Stimulated activated naive CD8-positive, alpha-beta T cell treated with anti-CD3 and anti-CD28 coated beads, Interleukin-15, Interleukin-2, amounts not matched to agents 100 ng/mL and 50 ng/mL, for 24 hours (primary cell): ENCODE data around the gene POLE3.
"Not testable (repeated sequence)": the region's sequence is repeated elsewhere in the genome, so short reads cannot be mapped to it uniquely, and the experiment has no call there.

Experiments
- H3K27ac Mint-ChIP-seq: one replicate; pipeline ENCODE4 v1.8.0; 2021; ENCODE audit warnings: mild to moderate bottlenecking, mixed read lengths
- H3K27me3 Mint-ChIP-seq: one replicate; pipeline ENCODE4 v1.8.0; 2021; ENCODE audit warnings: mixed read lengths
- H3K36me3 Mint-ChIP-seq: one replicate; pipeline ENCODE4 v1.8.0; 2021; ENCODE audit warnings: low read depth, mixed read lengths
- H3K4me1 Mint-ChIP-seq: one replicate; pipeline ENCODE4 v1.8.0; 2021; ENCODE audit warnings: low read depth, mixed read lengths
- H3K4me3 Mint-ChIP-seq: one replicate; pipeline ENCODE4 v1.8.0; 2021; ENCODE audit warnings: mild to moderate bottlenecking, mixed read lengths
- H3K9me3 Mint-ChIP-seq: one replicate; pipeline ENCODE4 v1.8.0; 2021; ENCODE audit warnings: mixed read lengths

The POLE3 gene

DNA sequence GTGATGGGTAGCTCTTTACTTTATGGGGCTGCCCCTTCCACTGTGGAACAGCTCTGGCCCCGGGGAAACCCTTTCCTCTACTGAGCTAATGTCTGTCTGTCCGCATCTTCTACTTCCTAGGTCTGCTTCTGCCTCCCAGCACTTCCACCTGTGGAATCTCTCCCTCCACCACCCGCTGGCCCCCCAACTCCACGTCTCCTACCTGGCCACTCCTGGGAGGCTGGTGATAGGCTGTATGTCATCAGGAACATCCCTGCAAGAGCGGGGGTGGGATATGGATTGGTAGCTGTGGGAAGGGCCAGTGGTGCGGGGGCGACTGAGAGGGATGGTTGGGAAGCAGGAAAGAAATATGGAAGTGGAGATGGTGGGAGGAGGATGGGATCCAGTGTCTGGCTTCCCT lies 18.6 kb downstream of the POLE3 start:
- Mint-ChIP-seq H3K4me1 (no peaks in the 10 kb centered on the region), H3K27me3 (no peaks in the 10 kb centered on the region), H3K27ac (no peak overlapping the region), H3K4me3 (no peak overlapping the region), H3K36me3 (peaks cover 15% of the 10 kb centered on the region), H3K9me3 (no peaks in the 10 kb centered on the region)

- Mint-ChIP-seq H3K9me3 (no peaks in the 10 kb centered on the region), H3K36me3 (peaks cover 12% of the 10 kb centered on the region), H3K4me3 (no peak overlapping the region), H3K27ac (no peak overlapping the region), H3K4me1 (no peaks in the 10 kb centered on the region), H3K27me3 (no peaks in the 10 kb centered on the region)
Measured at GRCh38 chr9:113390192-113390960, 20.1 kb downstream of the POLE3 start.

- H3K36me3 Mint-ChIP-seq, result peaks cover 11% of the 10 kb centered on the region
- H3K27me3 Mint-ChIP-seq, result no peaks in the 10 kb centered on the region
- H3K27ac Mint-ChIP-seq, result no peak overlapping the region
- H3K9me3 Mint-ChIP-seq, result no peaks in the 10 kb centered on the region
- no peaks in the 10 kb centered on the region for H3K4me1 Mint-ChIP-seq
- no peak overlapping the region for H3K4me3 Mint-ChIP-seq
Measured at GRCh38 chr9:113389451-113389850, 21.0 kb downstream of the POLE3 start.

DNA sequence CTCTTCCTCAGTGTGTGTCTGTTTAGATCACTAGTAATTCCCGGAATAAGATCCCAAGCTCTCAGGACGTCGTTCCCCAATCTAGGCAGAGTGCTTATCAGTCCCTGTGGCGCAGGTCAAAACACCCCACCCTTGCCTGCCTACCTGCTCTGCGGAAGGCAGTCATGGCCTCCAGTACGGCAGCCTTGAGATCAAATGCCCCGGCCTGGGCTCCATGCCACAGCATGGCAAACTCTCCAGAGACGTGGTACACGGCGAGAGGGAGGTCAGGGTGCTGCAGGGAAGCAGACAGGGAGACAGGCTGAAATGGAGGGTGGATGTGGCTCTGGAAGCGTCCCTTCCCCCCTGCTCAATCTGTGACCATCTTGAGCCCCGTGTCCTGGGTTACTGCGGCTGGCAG lies 21.6 kb downstream of the POLE3 start:
- Mint-ChIP-seq H3K36me3 (peaks cover 11% of the 10 kb centered on the region), H3K27ac (no peak overlapping the region), H3K4me3 (no peak overlapping the region), H3K27me3 (no peaks in the 10 kb centered on the region), H3K9me3 (no peaks in the 10 kb centered on the region), H3K4me1 (no peaks in the 10 kb centered on the region)

DNA sequence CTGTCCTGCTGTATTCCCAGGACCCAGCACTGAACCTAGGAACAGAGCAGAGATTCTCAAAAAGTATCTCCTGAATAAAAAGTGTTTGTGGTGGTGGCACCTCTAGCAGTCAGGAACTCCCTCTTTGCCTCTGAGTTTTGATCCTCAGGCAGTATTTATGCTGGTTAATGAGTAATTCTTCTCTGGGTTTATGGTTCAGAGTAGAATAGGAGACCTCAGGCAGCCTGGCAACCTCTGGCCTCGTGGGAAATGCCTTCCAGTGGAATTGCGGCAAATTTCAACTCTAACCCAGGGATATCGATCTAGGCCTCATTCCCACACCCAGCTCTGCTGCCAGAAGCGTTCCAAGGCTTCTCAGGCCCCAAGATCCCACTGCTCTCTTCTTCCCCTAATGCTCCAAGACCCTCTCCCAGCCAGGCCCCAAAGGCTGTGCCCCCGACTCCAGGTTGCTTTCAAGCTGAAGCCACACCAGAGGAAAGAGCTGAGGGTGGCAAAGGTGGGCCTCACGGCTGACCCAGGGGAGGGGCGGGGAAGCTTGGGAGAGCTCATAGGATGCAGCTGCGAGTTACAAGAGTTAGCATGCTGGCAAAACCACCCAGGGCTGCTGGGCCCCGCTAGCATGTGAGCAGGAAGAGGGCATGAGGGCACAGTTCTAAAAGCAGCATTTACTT lies 22.8 kb downstream of the POLE3 start:
- Mint-ChIP-seq H3K27me3 (no peaks in the 10 kb centered on the region), H3K9me3 (no peaks in the 10 kb centered on the region), H3K4me3 (no peak overlapping the region), H3K36me3 (peaks cover 11% of the 10 kb centered on the region), H3K4me1 (no peaks in the 10 kb centered on the region), H3K27ac (no peak overlapping the region)

DNA sequence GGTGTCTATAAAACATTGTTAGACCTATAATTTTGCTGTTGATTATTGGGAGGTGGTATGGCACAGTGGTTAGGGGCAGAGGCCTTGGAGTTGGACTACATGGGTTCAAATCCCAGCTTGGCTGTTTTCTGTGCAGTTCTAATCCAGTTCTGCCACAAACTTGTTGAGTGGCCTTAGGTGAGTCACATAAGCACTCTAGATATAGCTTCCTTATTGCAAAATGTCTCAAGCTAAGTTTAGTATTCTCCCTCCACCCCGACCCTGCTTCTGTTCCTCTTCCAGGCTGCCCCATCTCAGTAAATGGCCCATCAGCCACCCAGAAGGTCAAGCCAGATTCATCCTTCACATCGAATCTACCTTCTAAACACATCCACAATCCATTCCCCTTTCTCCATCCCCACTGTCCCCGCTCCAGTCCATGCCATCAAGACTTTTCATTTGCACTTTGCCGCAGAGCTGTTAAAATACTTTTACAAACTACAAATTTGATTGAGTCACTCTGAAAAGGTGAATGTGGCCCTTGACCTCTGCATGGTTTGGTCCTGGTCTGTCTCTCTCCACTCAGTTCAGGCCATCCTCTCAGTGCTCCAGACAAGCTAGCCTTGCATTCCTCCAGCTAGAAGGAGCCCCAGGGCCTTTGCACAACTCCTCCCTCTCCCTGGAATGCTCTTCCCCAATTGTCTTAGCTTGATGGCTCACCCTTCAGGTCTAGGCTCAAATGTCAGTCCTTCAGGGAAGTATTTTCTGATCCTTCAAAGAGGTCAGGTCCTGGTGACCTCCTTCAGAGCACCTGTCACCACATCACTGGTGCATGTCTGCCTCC lies 23.7 kb downstream of the POLE3 start:
- no peaks in the 10 kb centered on the region for H3K9me3 Mint-ChIP-seq

GRCh38 chr9:113381909-113382411 lies 28.5 kb downstream of the POLE3 start:
- no peaks in the 10 kb centered on the region for H3K9me3 Mint-ChIP-seq
- no peaks in the 10 kb centered on the region for H3K27me3 Mint-ChIP-seq
- H3K36me3 Mint-ChIP-seq, result no peaks in the 10 kb centered on the region
- H3K4me1 Mint-ChIP-seq, result no peaks in the 10 kb centered on the region
- no peak overlapping the region for H3K4me3 Mint-ChIP-seq
- H3K27ac Mint-ChIP-seq, result no peak overlapping the region

More for the DNA sequence above, 23.7 kb downstream of the POLE3 start:
- no peak overlapping the region for H3K4me3 Mint-ChIP-seq
- no peaks in the 10 kb centered on the region for H3K4me1 Mint-ChIP-seq
- H3K36me3 Mint-ChIP-seq, result peaks cover 11% of the 10 kb centered on the region
- H3K27me3 Mint-ChIP-seq, result no peaks in the 10 kb centered on the region
- H3K27ac Mint-ChIP-seq, result no peak overlapping the region

DNA sequence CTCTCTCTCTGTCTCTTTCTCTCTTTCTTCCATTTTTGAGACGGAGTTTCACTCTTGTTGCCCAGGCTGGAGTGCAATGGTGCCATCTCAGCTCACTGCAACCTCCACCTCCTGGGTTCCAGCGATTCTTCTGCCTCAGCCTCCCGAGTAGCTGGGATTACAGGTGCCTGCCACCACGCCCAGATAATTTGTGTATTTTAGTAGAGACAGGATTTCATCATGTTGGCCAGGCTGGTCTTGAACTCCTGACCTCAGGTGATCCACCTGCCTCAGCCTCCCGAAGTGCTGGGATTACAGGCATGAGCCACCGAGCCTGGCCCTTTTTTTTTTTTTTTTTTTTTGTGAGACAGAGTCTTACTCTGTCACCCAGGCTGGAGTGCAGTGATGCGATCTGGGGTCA lies 29.0 kb downstream of the POLE3 start:
- H3K27ac Mint-ChIP-seq, H3K4me3 Mint-ChIP-seq, H3K27me3 Mint-ChIP-seq, H3K36me3 Mint-ChIP-seq, H3K4me1 Mint-ChIP-seq, H3K9me3 Mint-ChIP-seq: not testable (repeated sequence)

- Mint-ChIP-seq H3K27me3 (no peaks in the 10 kb centered on the region), H3K4me3 (no peak overlapping the region), H3K9me3 (no peaks in the 10 kb centered on the region), H3K27ac (peak overlapping the region; percentile 26), H3K4me1 (no peaks in the 10 kb centered on the region), H3K36me3 (no peaks in the 10 kb centered on the region)
Measured at GRCh38 chr9:113380869-113381378, 29.6 kb downstream of the POLE3 start.

- not testable (repeated sequence) for H3K27me3 Mint-ChIP-seq, H3K9me3 Mint-ChIP-seq, H3K4me1 Mint-ChIP-seq, H3K27ac Mint-ChIP-seq, H3K36me3 Mint-ChIP-seq, H3K4me3 Mint-ChIP-seq
Measured at GRCh38 chr9:113379829-113380210, 30.7 kb downstream of the POLE3 start.

DNA sequence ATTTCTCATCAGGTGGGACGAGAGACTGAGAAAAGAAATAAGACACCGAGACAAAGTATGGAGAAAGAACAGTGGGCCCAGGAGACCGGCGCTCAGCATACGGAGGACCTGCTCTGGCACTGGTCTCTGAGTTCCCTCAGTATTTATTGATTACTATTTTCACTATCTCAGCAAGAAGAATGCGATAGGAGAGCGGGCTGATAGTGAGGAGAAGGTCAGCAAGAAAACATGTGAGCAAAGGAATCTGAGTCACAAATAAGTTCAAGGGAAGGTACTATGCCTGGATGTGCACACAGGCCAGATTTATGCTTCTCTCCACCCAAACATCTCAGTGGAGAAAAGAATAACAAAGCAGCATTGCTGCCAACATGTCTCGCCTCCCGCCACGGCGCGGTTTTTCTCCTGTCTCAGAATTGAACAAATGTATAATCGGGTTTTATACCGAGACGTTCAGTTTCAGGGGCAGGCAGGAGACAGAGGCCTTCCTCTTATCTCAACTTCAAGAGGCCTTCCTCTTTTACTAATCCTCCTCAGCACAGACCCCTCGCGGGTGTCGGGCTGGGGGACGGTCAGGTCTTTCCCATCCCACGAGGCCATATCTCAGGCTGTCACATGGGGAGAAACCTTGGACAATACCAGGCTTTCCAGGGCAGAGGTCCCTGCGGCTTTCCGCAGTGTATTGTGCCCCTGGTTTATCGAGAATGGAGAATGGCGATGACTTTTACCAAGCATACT lies 31.2 kb downstream of the POLE3 start:
- H3K4me3 Mint-ChIP-seq, H3K36me3 Mint-ChIP-seq, H3K9me3 Mint-ChIP-seq, H3K27me3 Mint-ChIP-seq, H3K27ac Mint-ChIP-seq: not testable (repeated sequence)
- H3K4me1 Mint-ChIP-seq, result peaks cover 10% of the 10 kb centered on the region

- Mint-ChIP-seq H3K9me3 (no peaks in the 10 kb centered on the region), H3K27ac (peak within 1 kb of the TSS; percentile 83), H3K4me3 (peak within 1 kb of the TSS; percentile 81), H3K27me3 (peaks cover 7% of the 10 kb centered on the region), H3K4me1 (peaks cover 10% of the 10 kb centered on the region), H3K36me3 (no peaks in the 10 kb centered on the region)
Measured at GRCh38 chr9:113376634-113377567, 33.6 kb downstream of the POLE3 start, which contains the start of gene HDHD3. HDHD3 (minus strand) TSS chr9:113376986; CDS start chr9:113374354, 2,632 bp downstream.
